NCI-H128 (cell line): Measurements from ENCODE around the gene CYP27C1.

Experiments
- DNase-seq: peaks from one replicate; lab custom pipeline; 2025; ENCODE audit not compliant: unreplicated experiment; lab: John Stamatoyannopoulos, UW

The CYP27C1 gene

GRCh38 chr2:127157651-127158485, 62.2 kb downstream of the CYP27C1 start:
- no peak for DNase-seq

DNA sequence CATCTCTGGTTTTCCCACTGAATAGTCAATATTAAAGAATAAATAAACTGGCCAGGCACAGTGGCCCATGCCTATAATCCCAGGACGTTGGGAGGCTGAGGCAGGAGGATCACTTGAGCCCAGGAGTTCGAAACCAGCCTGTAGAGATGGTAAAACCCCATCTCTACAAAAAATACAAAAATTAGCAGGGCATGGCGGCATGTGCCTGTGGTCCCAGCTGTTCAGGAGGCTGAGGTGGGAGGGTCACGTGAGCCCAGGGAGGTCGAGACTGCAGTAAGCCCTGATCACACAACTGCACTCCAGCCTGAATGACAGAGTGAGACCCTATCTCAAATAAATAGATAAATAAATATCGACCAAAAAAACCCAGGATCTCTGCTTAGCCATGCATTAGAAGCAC, 63.0 kb downstream of the CYP27C1 start:
- DNase-seq, result no peak

GRCh38 chr2:127155947-127156346, 64.2 kb downstream of the CYP27C1 start:
- DNase-seq, result no peak

DNA sequence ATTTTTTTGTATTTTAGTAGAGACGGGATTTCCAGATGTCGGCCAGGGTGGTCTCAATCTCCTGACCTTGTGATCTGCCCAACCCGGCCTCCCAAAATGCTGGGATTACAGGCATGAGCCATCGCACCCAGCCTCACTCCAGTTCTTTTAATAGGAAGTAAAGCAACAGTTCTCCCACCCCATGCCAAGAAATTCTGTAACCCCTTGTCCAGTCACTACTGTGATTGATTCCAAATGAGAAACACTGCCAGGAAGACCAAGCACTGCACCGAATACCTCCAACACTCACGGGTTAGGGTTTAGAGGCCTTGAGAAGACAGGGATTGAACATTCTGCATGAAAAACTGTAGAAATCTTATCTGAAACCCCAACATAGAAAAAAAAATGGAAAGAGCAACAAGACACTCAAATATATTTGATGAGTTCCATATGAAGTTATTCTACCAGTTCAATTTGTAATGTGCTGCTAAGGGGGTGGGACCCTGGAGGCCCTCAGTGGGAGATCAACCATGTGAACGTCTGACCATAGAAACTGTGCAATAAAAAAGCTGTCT, 65.0 kb downstream of the CYP27C1 start:
- no peak for DNase-seq

- no peak for DNase-seq
Observed at GRCh38 chr2:127154396-127154795, 65.7 kb downstream of the CYP27C1 start.

GRCh38 chr2:127153691-127154158, 66.4 kb downstream of the CYP27C1 start:
- no peak for DNase-seq

GRCh38 chr2:127150996-127151395, 69.1 kb downstream of the CYP27C1 start:
- DNase-seq, result no peak

GRCh38 chr2:127149384-127149783, 70.7 kb downstream of the CYP27C1 start:
- no peak for DNase-seq

GRCh38 chr2:127146820-127147502, 73.1 kb downstream of the CYP27C1 start:
- no peak for DNase-seq

DNA sequence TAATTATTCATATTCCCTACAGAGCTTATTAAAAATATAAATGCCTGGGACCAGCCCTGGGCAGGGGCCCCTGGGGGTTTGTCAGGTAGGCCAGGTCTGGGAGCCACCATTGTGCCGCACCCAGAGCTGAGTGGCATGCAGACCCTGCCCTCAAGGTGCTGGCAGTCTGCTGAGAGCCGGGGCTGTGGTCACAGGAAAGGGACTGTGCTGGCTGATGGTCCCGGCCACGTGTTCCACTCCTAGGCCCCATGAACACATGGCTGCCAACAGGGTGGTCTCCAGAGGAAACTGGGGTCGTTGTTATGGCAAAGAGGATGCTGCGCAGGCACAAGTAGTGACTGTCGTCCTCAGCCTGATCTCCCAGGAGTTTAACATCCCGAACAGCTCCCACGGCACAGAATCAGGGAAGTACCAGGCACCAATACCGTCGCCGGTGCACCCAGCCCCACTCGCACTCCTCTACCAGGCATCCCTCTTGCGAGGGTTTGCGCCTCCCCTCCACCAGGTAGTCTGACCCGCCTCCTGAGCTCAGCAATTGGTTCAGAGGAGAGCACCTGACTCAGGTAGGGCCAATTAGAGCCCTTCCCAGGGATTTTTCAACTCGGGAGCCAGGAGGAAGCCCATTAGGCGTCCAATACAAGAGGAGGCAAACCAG, 73.9 kb downstream of the CYP27C1 start:
- no peak for DNase-seq

DNA sequence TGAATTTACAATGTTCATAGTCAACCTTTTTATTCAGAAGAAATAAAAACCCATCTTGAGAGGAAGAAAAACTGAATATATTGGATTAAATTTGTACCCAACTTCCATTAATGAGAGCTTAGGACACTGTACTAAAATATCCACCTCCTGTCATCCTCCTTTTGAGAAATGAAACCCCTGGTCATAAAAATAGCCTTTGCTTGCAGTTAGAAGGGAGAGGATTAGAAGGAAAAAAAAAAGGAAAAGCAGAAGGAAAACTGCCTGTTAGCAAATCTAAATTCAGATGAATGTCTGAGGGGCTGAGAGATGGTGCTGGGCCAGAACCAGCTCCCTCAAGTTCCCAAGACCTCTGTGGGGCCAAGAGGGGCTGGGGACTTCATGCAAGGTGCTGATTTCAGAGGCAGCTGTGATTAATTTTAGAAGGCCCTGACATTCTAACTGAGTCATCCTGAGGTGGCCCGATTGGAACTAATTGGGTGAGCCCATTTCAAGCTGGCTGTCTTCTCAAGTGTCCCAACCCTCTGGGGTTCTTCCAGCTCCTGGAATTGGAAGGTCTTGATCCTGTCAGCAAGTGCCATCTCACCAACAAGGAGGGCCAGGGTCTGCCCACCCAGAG, 74.7 kb downstream of the CYP27C1 start:
- DNase-seq, result no peak

GRCh38 chr2:127143841-127144782, 76.0 kb downstream of the CYP27C1 start:
- DNase-seq, result no peak

DNA sequence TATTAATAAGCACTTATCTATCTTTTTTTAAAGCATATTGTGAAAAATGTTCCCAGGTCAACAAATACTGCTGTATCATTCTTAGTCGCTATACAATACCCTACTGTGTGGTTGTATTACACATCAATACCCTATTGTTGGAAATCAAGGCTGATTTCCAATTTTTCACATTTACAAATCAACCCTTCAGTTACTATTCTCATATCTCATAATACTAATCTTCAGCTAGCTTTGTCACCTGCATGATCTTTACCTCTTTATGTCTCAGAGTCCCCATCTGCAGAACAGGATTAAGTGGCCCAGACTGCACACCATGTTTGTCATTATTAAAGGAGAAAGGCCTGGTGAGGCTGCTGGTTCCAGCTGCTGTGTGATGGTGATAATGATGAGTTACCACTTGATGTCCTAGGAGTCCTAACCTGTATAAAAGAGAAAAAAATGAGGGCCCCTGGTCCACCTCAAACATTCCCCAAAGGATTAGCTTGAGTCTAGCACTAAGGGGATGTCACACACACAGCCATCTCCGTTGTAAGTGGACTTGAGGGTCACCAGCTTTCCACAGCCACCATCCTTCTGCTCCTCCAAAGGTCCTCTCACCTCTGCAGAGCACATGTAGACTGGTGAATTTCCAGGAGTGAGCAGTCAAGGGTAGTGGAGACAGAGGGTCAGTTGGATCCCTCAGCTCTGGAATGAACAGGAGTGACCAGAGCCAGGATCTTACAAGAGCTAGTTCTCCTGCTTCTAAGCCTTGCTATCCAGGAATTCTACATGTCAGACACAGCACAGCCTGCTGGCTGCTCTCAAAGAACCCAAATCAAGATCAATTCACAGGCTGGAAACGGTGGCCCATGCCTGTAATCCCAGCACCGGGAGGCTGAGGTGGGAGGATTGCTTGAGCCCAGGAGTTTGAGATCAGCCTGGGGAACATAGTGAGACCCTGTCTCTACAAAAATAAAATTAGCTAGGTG, 77.2 kb downstream of the CYP27C1 start:
- no peak for DNase-seq

DNA sequence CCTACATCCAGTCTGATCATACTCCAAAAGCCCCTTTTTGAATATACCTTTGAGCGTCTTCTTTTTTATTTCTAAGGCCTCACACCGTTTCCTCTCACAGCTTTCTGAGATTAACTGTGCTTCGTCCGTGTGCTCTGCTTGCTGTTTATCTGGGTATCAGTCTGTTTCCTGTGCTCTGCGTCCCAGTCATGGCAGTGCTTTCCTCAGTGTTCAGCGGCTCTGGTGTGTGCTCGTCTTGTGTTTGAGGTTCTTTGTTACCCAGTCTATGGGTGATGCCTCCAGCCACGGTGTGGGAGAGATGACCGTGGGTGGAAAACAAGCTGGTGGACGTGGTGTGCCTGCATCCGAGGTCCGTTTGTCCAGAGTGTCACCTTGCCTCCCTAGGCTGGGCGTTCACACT, 79.6 kb downstream of the CYP27C1 start:
- no peak for DNase-seq

GRCh38 chr2:127139766-127140165, 80.3 kb downstream of the CYP27C1 start:
- DNase-seq, result no peak

DNA sequence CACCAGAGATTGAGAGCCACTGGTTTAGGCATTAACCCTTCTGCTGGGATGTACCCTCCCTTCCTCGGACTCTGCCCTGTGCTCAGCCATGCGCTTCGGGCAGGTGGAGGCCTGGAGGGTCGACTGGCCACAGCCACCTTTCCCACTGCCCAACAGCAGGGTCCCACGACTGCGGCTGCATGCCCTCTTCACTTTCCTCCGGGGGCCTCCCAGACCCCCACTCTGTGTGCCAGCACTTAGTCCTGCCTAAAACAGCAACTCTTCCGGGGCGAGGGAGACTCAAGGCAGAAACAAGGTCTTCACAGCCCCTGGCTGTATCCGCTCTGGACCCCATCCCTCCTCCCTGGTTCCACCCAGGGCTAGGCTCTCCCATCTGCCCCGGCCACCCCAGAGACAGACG, 81.8 kb downstream of the CYP27C1 start:
- DNase-seq, result no peak

DNA sequence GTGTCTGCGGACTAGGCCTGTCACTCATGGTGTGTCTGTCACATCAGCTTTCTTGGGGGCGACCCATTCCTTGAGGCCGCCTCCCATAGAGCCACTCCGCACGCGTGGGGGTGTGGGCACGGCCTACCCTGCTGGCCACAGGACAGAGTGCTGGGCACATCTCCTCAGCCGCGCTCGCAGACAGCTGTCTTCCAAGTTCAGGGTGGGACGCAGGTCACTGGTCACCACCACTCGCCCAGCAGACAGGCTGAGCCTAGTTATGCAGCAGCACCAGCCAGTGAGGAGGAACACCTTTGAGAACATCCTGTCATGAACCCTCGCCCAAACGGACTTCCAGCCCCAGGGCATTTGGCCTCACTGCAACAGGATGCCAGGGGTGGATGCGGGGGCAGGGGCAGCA, 82.4 kb downstream of the CYP27C1 start:
- DNase-seq, result no peak

- DNase-seq, result no peak
Observed at GRCh38 chr2:127137225-127137624, 82.9 kb downstream of the CYP27C1 start.
